Islet precursor cell (in vitro differentiated cells): ENCODE data around the gene EPM2A.
A peak's percentile ranks its signal among the peaks of the same experiment; 100 is the strongest.
"Not testable (repeated sequence)": the region's sequence is repeated elsewhere in the genome, so short reads cannot be mapped to it uniquely, and the experiment has no call there.

Experiments
- DNase-seq: peaks from one replicate; pipeline ENCODE4 v3.0.0-alpha.2; 2018

EPM2A gene

GRCh38 chr6:145728444-145729385, 6.6 kb downstream of the EPM2A start:
- DNase-seq = no peak

- no peak for DNase-seq
These were observed 7.4 kb downstream of the EPM2A start for GRCh38 chr6:145727817-145728388.

GRCh38 chr6:145725570-145725969, 9.8 kb downstream of the EPM2A start:
- no peak for DNase-seq

- DNase-seq = no peak
These were observed 11.7 kb downstream of the EPM2A start for GRCh38 chr6:145723646-145724045.

GRCh38 chr6:145722190-145722589, 13.1 kb downstream of the EPM2A start:
- DNase-seq = no peak

- DNase-seq = no peak
These were observed 14.2 kb downstream of the EPM2A start for GRCh38 chr6:145721144-145721543.

GRCh38 chr6:145715426-145715825, 19.9 kb downstream of the EPM2A start:
- no peak for DNase-seq

- DNase-seq = no peak
These were observed 20.6 kb downstream of the EPM2A start for GRCh38 chr6:145714731-145715130.

GRCh38 chr6:145713773-145714172, 21.5 kb downstream of the EPM2A start:
- DNase-seq = no peak

GRCh38 chr6:145711372-145711771, 23.9 kb downstream of the EPM2A start:
- DNase-seq = no peak

- DNase-seq = no peak
These were observed 27.9 kb downstream of the EPM2A start for GRCh38 chr6:145707397-145707796.

- DNase-seq = no peak
These were observed 29.8 kb downstream of the EPM2A start for GRCh38 chr6:145705561-145705960.

- no peak for DNase-seq
These were observed 31.1 kb downstream of the EPM2A start for GRCh38 chr6:145704143-145704781.

- no peak for DNase-seq
These were observed 35.9 kb downstream of the EPM2A start for GRCh38 chr6:145699462-145699861.

- DNase-seq = not testable (repeated sequence)
These were observed 37.9 kb downstream of the EPM2A start for GRCh38 chr6:145697401-145697800.

- DNase-seq = no peak
These were observed 41.1 kb downstream of the EPM2A start for GRCh38 chr6:145694083-145694737.

- no peak for DNase-seq
These were observed 44.4 kb downstream of the EPM2A start for GRCh38 chr6:145690969-145691368.

- no peak for DNase-seq
These were observed 45.8 kb downstream of the EPM2A start for GRCh38 chr6:145689529-145689928.

GRCh38 chr6:145688493-145688905, 46.8 kb downstream of the EPM2A start:
- no peak for DNase-seq

GRCh38 chr6:145685932-145686331, 49.4 kb downstream of the EPM2A start:
- no peak for DNase-seq

- DNase-seq = no peak
These were observed 53.4 kb downstream of the EPM2A start for GRCh38 chr6:145681965-145682364.

GRCh38 chr6:145673504-145673903, 61.8 kb downstream of the EPM2A start:
- DNase-seq = peak; percentile 49

- DNase-seq = no peak
These were observed 65.0 kb downstream of the EPM2A start for GRCh38 chr6:145670311-145670710.
